CD4-positive, alpha-beta memory T cell (primary cell): Measurements from ENCODE around the gene SRPK3. TPM values are rescaled to one million over a fixed set of nuclear protein-coding genes. Genes with fewer than 3 reads are reported as not detected.

Source experiments
- CTCF ChIA-PET: fragments of 350-600 bp; sonication (Branson Sonifier 250); formaldehyde crosslinking; loops from one replicate; lab custom pipeline; 2021; ENCODE audit warnings: inconsistent platforms; ENCODE audit not compliant: partially characterized antibody; lab: Charles Lee
- POLR2A ChIA-PET: fragments of 350-600 bp; sonication (Branson Sonifier 250); formaldehyde crosslinking; loops from one replicate; lab custom pipeline; 2021; ENCODE audit not compliant: partially characterized antibody; lab: Charles Lee
- DNase-seq, 5 donors: peaks; one replicate each; pipeline versions ENCODE4 v3.0.0 to v3.0.0-alpha.2; 2020 to 2022; ENCODE audit warnings: mixed read lengths in 1 of 5
- H3K27ac ChIP-seq: one replicate; pipeline ENCODE4 v1.7.0; 2013; ENCODE audit warnings: low read depth, low read length
- H3K27me3 ChIP-seq: 2 replicates; pipeline ENCODE4 v1.7.0; 2013; ENCODE audit warnings: mild to moderate bottlenecking, low read length, moderate library complexity; ENCODE audit not compliant: insufficient read depth
- H3K36me3 ChIP-seq: 2 replicates; pipeline ENCODE4 v1.7.0; 2013; ENCODE audit warnings: mild to moderate bottlenecking, low read length, moderate library complexity; ENCODE audit not compliant: insufficient read depth
- H3K4me1 ChIP-seq: 2 replicates; pipeline ENCODE4 v1.7.0; 2013; ENCODE audit warnings: mild to moderate bottlenecking, low read length, moderate library complexity; ENCODE audit not compliant: insufficient read depth
- H3K4me3 ChIP-seq, 2 donors: one replicate each; pipeline ENCODE4 v1.7.0; 2013; ENCODE audit warnings: low read length in 2 of 2, mild to moderate bottlenecking in 1 of 2
- H3K9me3 ChIP-seq, 2 donors: one replicate each; pipeline ENCODE4 v1.7.0; 2013; ENCODE audit warnings: low read length in 2 of 2, control low read depth in 1 of 2; ENCODE audit not compliant: control insufficient read depth in 1 of 2
- H3K27ac Mint-ChIP-seq, 7 donors: one replicate each; pipeline ENCODE4 v1.8.0; 2020 to 2021; ENCODE audit warnings: mixed read lengths in 7 of 7, mild to moderate bottlenecking in 6 of 7, inconsistent platforms in 3 of 7, moderate library complexity in 3 of 7
- H3K27me3 Mint-ChIP-seq, 2 donors: one replicate each; pipeline ENCODE4 v1.8.0; 2020 to 2021; ENCODE audit warnings: mixed read lengths in 2 of 2
- H3K36me3 Mint-ChIP-seq, 2 donors: one replicate each; pipeline ENCODE4 v1.8.0; 2020 to 2021; ENCODE audit warnings: mixed read lengths in 2 of 2, inconsistent platforms in 1 of 2, mild to moderate bottlenecking in 1 of 2
- H3K4me1 Mint-ChIP-seq, 4 donors: one replicate each; pipeline ENCODE4 v1.8.0; 2020 to 2021; ENCODE audit warnings: mixed read lengths in 4 of 4, mild to moderate bottlenecking in 1 of 4
- H3K4me3 Mint-ChIP-seq, 8 donors: one replicate each; pipeline ENCODE4 v1.8.0; 2020 to 2021; ENCODE audit warnings: mixed read lengths in 8 of 8, mild to moderate bottlenecking in 7 of 8, moderate library complexity in 6 of 8, inconsistent platforms in 3 of 8
- H3K9me3 Mint-ChIP-seq, 8 donors: one replicate each; pipeline ENCODE4 v1.8.0; 2020 to 2021; ENCODE audit warnings: mixed read lengths in 8 of 8, mild to moderate bottlenecking in 5 of 8, inconsistent platforms in 3 of 8, moderate library complexity in 1 of 8
- intact Hi-C: fragments of 100-400 bp; cut with micrococcal nuclease; formaldehyde crosslinking; loops from one replicate; pipeline ENCODE4 v1.15.1; 2023
- polyA plus RNA-seq, 2 donors: library from polyadenylated mRNA; unstranded; fragments of 300-500 nt; fragmentation: Illumina TruSeq; gene quantifications; one replicate each; pipeline ENCODE4 v1.2.3, GENCODE V29; 2021
- total RNA-seq, 2 experiments: library from RNA; stranded (reverse); gene quantifications; one replicate each; pipeline ENCODE4 v1.2.3, GENCODE V29; 2021

SRPK3 gene
- total and polyA plus RNA-seq, 4 experiments from 2014 or later, result not detected

DNA sequence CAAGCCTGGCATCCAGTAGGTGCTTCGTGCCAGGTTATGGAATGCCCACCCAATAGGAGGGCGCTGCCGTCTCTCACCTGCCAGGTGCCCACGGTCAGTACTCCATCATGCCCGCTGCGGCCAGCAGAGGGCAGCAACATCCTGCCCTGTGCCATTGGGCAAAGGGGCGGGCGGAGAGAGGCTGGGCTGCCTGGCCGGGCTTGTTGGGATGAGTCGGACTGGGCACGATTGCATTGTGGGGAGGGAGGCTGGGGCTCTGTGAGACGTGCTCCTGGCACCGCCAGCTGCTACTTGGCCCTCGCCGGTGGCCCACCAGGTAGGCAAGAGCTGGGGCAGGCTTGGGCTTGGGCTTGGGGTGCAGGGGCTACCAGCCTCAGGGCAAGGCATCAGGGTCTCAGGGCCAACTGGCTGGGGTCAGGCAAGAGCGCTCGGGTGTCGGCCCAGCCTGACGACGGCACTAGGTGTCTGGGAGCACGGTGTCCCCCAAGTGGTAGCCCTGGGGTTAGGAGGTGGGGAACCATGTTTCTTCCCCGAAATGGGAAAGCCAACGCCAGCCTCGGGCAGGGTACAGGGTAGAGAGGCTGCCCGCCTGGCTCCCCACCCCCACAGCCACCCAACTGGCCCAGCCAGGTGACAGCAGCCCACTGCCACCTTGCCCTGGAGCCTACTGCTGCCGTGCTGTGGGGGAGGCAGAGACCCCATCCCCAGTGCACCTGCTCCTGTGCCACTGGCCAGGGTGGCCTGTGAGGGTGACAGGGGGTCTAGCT is 16.7 kb upstream of the SRPK3 start, which contains the start of gene PLXNB3:
Gene PLXNB3, plus strand, starts transcription at position 261 of the 767 bp plus-strand sequence. CDS start 1,287 bp downstream, outside the sequence.
- H3K27ac Mint-ChIP-seq, result peak within 1 kb of the TSS in 1 of 7 donors; percentile 42
- H3K4me3 Mint-ChIP-seq, result no peak within 1 kb of the TSS
- Histone ChIP-seq H3K36me3 (no peaks in the 10 kb centered on the region), H3K4me3 (no peak within 1 kb of the TSS), H3K27me3 (no peaks in the 10 kb centered on the region), H3K27ac (no peak within 1 kb of the TSS), H3K4me1 (no peaks in the 10 kb centered on the region), H3K9me3 (no peaks in the 10 kb centered on the region)
- H3K9me3 Mint-ChIP-seq, result no peaks in the 10 kb centered on the region
- peak; percentile 56 to 76 (median 69) for DNase-seq
- intact Hi-C loops, result loop anchor here (1.0 kb wide), 3 partner anchors 183 to 287 kb away; no protein-coding TSS in a partner anchor
- no peaks in the 10 kb centered on the region for H3K27me3 Mint-ChIP-seq
- H3K4me1 Mint-ChIP-seq, result peaks cover 4 to 10% (median 7%) of the 10 kb centered on the region in 4 donors
- ChIA-PET POLR2A (interaction anchor here (1.0 kb wide), 1 partner anchor 183 kb away, joined by 4 read pairs; no protein-coding TSS in a partner anchor), CTCF (interaction anchor here (0.7 to 3.1 kb wide), 6 partner anchors 37 to 203 kb away, joined by 3 to 28 read pairs (median 4); partner anchors contain the start of gene RENBP)
- no peaks in the 10 kb centered on the region for H3K36me3 Mint-ChIP-seq

GRCh38 chrX:153764786-153765137 is 16.1 kb upstream of the SRPK3 start:
- H3K9me3 Mint-ChIP-seq, result no peaks in the 10 kb centered on the region

GRCh38 chrX:153765138-153766079 is 15.4 kb upstream of the SRPK3 start:
- intact Hi-C loops, result no loop called here
- H3K36me3 Mint-ChIP-seq, result no peaks in the 10 kb centered on the region
- DNase-seq, result no peak
- no peaks in the 10 kb centered on the region for H3K27me3 ChIP-seq
- CTCF ChIA-PET, result no interaction called here
- H3K4me3 ChIP-seq, result no peak overlapping the region
- no peak overlapping the region for H3K27ac ChIP-seq
- no peaks in the 10 kb centered on the region for H3K9me3 Mint-ChIP-seq
- H3K4me1 ChIP-seq, result no peaks in the 10 kb centered on the region
- no peak overlapping the region for H3K4me3 Mint-ChIP-seq
- no peaks in the 10 kb centered on the region for H3K9me3 ChIP-seq
- H3K27me3 Mint-ChIP-seq, result no peaks in the 10 kb centered on the region
- no peaks in the 10 kb centered on the region for H3K36me3 ChIP-seq
- H3K27ac Mint-ChIP-seq, result no peak overlapping the region
- POLR2A ChIA-PET, result no interaction called here
- peaks cover 4 to 10% (median 7%) of the 10 kb centered on the region in 4 donors for H3K4me1 Mint-ChIP-seq

More at GRCh38 chrX:153764786-153765137, 16.1 kb upstream of the SRPK3 start:
- CTCF ChIA-PET, result interaction anchor here (1.0 to 3.1 kb wide), 2 partner anchors 38 to 182 kb away, joined by 3 to 28 read pairs; partner anchors contain the start of gene RENBP
- H3K4me1 ChIP-seq, result no peaks in the 10 kb centered on the region
- DNase-seq, result no peak
- Mint-ChIP-seq H3K27me3 (no peaks in the 10 kb centered on the region), H3K4me3 (no peak overlapping the region), H3K27ac (no peak overlapping the region), H3K4me1 (peaks cover 4 to 10% (median 7%) of the 10 kb centered on the region in 4 donors), H3K36me3 (no peaks in the 10 kb centered on the region)
- no peak overlapping the region for H3K4me3 ChIP-seq
- H3K27ac ChIP-seq, result no peak overlapping the region
- H3K36me3 ChIP-seq, result no peaks in the 10 kb centered on the region
- H3K27me3 ChIP-seq, result no peaks in the 10 kb centered on the region
- intact Hi-C loops, result loop anchor here (1.0 kb wide), 3 partner anchors 183 to 287 kb away; no protein-coding TSS in a partner anchor
- H3K9me3 ChIP-seq, result no peaks in the 10 kb centered on the region
- POLR2A ChIA-PET, result no interaction called here

DNA sequence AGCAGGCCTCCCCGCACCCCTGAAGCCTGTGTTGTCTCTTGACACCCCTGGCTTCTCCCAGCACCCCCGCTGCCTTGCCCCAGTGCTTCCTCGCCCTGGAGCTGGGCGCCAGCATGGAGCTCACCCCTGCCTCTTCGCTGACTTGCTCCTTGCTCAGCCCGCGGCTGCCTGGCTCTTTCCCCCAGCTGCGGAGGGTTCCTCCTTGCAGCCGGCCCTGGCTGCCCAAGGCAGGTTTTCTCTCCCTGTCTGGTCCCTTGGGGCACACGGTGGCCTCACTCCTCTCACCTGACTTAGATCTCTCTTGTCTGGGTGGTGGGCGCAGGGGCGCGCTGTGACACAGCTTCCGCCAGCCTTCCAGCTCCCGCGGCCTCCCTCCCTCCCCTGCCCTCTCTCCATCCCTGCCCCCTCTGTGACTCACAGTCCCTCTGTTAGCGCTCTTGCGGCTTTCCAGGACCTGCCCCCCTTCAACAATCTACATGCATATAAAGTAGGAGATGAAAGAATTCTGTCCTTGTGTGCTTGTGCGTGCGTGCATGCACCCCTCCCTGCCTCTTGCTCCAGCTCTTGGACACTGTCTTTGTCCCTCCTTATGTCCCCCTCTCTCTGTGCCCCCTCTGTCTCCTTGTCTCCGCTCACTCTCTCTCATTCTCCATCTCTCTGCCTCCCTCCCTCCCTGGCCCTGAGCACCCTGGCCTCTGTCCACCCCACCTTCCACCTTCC is 14.6 kb upstream of the SRPK3 start:
- CTCF ChIA-PET, result no interaction called here
- Histone ChIP-seq H3K36me3 (no peaks in the 10 kb centered on the region), H3K9me3 (no peaks in the 10 kb centered on the region), H3K4me1 (no peaks in the 10 kb centered on the region), H3K4me3 (no peak overlapping the region), H3K27me3 (no peaks in the 10 kb centered on the region), H3K27ac (no peak overlapping the region)
- H3K36me3 Mint-ChIP-seq, result no peaks in the 10 kb centered on the region
- intact Hi-C loops, result no loop called here
- H3K9me3 Mint-ChIP-seq, result no peaks in the 10 kb centered on the region
- no peak for DNase-seq
- peak overlapping the region in 1 of 8 donors; percentile 20 for H3K4me3 Mint-ChIP-seq
- no peak overlapping the region for H3K27ac Mint-ChIP-seq
- POLR2A ChIA-PET, result no interaction called here
- H3K4me1 Mint-ChIP-seq, result peaks cover 4 to 10% (median 7%) of the 10 kb centered on the region in 4 donors
- no peaks in the 10 kb centered on the region for H3K27me3 Mint-ChIP-seq

- intact Hi-C loops, result no loop called here
- H3K4me1 ChIP-seq, result no peaks in the 10 kb centered on the region
- H3K4me3 ChIP-seq, result no peak overlapping the region
- CTCF ChIA-PET, result interaction anchor here (1.0 kb wide), 1 partner anchor 185 kb away, joined by 3 read pairs; no protein-coding TSS in a partner anchor
- no peaks in the 10 kb centered on the region for H3K36me3 ChIP-seq
- DNase-seq, result no peak
- no peak overlapping the region for H3K27ac ChIP-seq
- H3K9me3 Mint-ChIP-seq, result no peaks in the 10 kb centered on the region
- H3K4me1 Mint-ChIP-seq, result peaks cover 4 to 10% (median 7%) of the 10 kb centered on the region in 4 donors
- no peaks in the 10 kb centered on the region for H3K9me3 ChIP-seq
- H3K27ac Mint-ChIP-seq, result no peak overlapping the region
- H3K27me3 Mint-ChIP-seq, result no peaks in the 10 kb centered on the region
- H3K4me3 Mint-ChIP-seq, result no peak overlapping the region
- H3K36me3 Mint-ChIP-seq, result no peaks in the 10 kb centered on the region
- POLR2A ChIA-PET, result no interaction called here
- no peaks in the 10 kb centered on the region for H3K27me3 ChIP-seq
Observed at GRCh38 chrX:153766871-153767673, 13.8 kb upstream of the SRPK3 start.

DNA sequence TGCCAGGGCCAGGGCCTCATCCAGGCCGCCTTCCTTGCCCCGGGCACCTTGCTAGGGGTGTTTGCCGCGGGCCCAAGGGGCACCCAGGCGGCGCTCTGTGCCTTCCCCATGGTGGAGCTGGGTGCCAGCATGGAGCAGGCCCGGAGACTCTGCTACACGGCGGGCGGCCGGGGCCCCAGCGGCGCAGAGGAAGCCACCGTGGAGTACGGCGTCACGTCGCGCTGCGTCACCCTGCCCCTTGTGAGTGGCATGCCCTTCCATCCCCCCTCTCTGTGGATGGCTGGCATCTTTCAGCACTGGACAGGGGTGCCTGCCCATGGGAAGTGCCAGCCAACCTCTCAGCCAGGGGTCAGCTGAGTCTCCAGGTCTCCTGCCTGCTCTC is 13.2 kb upstream of the SRPK3 start:
- no peaks in the 10 kb centered on the region for H3K9me3 Mint-ChIP-seq
- no peaks in the 10 kb centered on the region for H3K9me3 ChIP-seq
- no peaks in the 10 kb centered on the region for H3K27me3 ChIP-seq
- no peaks in the 10 kb centered on the region for H3K27me3 Mint-ChIP-seq
- no peak for DNase-seq
- intact Hi-C loops, result no loop called here
- ChIA-PET CTCF (interaction anchor here (1.0 kb wide), 1 partner anchor 185 kb away, joined by 3 read pairs; no protein-coding TSS in a partner anchor), POLR2A (no interaction called here)
- peaks cover 4 to 10% (median 7%) of the 10 kb centered on the region in 4 donors for H3K4me1 Mint-ChIP-seq
- no peaks in the 10 kb centered on the region for H3K36me3 Mint-ChIP-seq
- H3K4me3 ChIP-seq, result no peak overlapping the region
- no peaks in the 10 kb centered on the region for H3K36me3 ChIP-seq
- no peak overlapping the region for H3K27ac Mint-ChIP-seq
- H3K4me3 Mint-ChIP-seq, result no peak overlapping the region
- no peak overlapping the region for H3K27ac ChIP-seq
- no peaks in the 10 kb centered on the region for H3K4me1 ChIP-seq
